Activated CD4-positive, alpha-beta T cell treated with anti-CD3 and anti-CD28 coated beads, Interleukin-2, amount 50 U/mL, for 16 hours (primary cell): ENCODE data around the gene PKMYT1.
A peak's percentile ranks its signal among the peaks of the same experiment; 100 is the strongest.

Source experiments
- DNase-seq: peaks from one replicate; pipeline ENCODE4 v3.0.0-alpha.2; 2020

The PKMYT1 gene

GRCh38 chr16:2971985-2972784 is 8.1 kb downstream of the PKMYT1 start:
- no peak for DNase-seq

DNA sequence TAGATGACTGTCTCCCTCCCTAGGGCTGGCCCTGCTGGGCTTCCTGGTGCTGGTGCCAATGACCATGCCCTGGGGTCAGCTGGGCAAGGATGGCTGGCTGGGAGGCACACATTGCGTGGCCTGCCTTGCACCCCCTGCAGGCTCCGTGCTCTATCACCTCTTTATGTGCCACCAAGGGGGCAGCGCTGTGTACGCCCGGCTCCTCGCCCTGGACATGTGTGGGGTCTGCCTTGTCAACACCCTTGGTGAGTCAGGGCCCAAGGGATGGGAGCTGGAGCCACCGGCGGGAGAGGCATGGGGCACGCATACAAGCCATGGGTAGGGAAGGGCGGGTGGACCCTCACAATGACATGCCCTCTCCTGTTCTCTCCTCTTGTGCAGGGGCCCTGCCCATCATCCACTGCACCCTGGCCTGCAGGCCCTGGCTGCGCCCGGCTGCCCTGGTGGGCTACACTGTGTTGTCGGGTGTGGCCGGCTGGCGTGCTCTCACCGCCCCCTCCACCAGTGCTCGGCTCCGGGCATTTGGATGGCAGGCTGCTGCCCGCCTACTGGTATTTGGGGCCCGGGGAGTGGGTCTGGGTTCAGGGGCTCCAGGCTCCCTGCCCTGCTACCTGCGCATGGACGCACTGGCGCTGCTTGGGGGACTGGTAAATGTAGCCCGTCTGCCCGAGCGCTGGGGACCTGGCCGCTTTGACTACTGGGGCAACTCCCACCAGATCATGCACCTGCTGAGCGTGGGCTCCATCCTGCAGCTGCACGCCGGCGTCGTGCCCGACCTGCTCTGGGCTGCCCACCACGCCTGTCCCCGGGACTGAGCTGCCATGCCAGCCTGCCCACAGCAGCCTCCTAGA is 8.9 kb downstream of the PKMYT1 start:
- no peak for DNase-seq

- no peak for DNase-seq
Measured at GRCh38 chr16:2970563-2970962, 9.7 kb downstream of the PKMYT1 start.

DNA sequence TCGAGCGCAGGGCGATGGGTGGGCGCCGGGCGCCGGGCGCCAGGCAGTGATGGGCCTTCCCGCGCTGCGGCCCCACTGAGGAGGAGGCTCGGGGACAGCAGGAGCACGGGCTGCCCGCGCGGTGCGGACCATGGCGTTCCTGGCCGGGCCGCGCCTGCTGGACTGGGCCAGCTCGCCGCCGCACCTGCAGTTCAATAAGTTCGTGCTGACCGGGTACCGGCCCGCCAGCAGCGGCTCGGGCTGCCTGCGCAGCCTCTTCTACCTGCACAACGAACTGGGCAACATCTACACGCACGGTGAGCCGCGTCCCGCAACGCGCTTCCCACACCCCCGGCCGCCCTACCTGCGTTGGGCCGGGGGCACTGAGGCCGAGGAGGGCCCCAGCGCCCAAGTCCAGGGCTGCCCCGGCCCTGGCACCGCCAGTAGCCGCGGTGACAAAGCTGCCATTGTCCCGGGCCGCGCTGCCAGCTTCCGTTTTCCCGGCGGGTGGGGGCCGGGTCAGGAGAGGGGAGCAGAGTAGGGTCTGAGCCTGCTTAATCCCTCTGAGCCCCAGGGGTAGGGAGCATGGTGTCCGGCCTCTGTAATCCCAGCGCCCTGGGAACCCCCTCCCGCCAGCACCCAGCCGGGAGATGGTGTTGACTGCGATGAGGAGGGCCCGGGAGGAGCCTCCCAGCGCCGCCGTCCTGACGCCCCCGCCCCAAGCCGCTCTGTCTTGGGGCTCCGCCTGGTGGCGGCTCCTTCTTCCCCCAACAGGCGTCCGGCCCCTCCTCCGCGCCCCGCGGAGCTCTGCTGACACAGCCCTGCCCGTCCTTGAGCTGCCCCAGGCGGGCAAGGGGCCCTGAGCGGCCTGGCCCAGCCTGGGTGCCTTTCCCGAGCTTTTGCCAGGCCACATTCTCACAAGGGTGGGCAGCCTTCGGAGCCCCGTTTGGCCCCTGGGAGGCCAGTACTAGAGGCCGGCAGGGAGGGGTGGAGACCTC is 10.4 kb downstream of the PKMYT1 start:
- DNase-seq: peak; percentile 89

DNA sequence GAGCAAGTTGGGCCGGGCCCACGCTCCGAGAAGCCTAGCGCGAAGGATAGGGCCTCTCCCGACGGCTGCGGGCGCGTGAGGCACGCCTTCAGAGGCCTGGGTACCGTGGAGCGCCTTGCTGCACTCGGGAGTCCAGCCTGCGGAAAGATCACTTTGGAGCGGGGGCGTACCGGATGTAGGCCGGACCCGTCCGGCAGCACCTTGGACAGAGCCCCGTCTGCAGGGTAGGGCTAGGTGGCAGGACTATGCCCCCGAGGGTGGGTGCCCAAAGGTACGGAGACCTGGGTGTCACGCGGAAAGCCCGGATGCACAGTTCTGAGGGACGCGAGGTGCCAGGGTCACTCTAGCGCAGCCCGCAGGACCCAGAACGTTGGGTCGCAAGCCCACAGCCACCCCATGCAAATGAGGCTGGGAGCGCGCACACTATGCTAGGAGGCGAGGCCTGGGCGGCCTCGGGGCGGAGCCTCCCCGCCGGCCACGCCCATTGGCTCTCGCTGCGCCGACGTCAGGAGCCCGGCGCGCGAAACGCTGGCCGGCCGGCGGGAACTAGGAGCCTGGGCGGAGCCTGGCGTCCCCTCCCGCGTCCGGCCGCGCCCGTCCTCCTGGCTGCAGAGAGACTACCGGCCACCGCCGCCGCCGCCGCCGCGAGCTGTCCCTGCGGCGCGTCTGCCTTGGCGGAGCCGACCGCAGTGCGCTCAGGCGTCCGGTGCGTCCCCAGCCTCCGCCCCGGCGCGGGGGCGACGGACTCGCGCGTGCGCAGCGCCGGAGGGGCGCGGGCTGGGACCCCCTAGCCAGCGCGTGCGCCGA is 11.3 kb downstream of the PKMYT1 start, which contains the start of gene PAQR4:
Gene PAQR4, plus strand, starts transcription at position 611 of the 807 bp plus-strand sequence. CDS start 327 bp downstream, outside the sequence.
- peak; percentile 90 for DNase-seq

GRCh38 chr16:2968368-2968737 is 11.9 kb downstream of the PKMYT1 start:
- no peak for DNase-seq

GRCh38 chr16:2967721-2968161 is 12.5 kb downstream of the PKMYT1 start:
- no peak for DNase-seq

DNA sequence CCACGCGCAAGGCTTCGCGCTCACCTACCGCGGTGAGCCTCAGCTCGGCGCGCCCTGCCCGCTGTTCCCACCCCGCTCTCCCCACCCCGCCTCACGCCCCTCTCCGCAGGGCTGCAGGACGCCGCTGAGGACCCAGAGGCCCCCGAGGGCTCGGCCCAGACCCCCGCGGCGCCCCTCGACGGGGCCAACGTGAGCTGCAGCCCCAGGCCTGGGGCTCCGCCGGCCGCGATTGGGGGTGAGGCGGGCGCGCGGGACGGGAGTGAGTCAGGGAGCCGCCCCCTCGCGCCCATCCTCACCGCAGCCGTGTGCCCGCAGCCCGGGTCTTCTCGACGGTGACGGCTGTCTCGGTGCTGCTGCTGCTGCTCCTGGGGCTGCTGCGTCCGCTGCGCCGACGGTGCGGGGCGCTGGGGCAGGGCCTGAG is 13.0 kb downstream of the PKMYT1 start:
- no peak for DNase-seq

DNA sequence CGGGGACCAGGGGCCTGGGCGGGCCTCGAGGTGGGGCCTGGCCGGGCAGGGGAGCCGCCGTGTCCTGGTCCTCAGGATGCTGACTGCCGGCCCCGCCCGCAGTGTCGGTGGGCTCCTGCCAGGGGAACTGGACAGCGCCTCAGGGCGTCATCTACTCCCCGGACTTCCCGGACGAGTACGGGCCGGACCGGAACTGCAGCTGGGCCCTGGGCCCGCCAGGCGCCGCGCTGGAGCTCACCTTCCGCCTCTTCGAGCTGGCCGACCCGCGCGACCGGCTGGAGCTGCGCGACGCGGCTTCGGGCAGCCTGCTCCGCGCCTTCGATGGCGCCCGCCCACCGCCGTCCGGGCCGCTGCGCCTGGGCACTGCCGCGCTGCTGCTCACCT is 13.4 kb downstream of the PKMYT1 start:
- DNase-seq: no peak

- no peak for DNase-seq
Measured at GRCh38 chr16:2966043-2966807, 14.0 kb downstream of the PKMYT1 start.

- peak; percentile 75 for DNase-seq
Measured at GRCh38 chr16:2964475-2965336, 15.5 kb downstream of the PKMYT1 start.

DNA sequence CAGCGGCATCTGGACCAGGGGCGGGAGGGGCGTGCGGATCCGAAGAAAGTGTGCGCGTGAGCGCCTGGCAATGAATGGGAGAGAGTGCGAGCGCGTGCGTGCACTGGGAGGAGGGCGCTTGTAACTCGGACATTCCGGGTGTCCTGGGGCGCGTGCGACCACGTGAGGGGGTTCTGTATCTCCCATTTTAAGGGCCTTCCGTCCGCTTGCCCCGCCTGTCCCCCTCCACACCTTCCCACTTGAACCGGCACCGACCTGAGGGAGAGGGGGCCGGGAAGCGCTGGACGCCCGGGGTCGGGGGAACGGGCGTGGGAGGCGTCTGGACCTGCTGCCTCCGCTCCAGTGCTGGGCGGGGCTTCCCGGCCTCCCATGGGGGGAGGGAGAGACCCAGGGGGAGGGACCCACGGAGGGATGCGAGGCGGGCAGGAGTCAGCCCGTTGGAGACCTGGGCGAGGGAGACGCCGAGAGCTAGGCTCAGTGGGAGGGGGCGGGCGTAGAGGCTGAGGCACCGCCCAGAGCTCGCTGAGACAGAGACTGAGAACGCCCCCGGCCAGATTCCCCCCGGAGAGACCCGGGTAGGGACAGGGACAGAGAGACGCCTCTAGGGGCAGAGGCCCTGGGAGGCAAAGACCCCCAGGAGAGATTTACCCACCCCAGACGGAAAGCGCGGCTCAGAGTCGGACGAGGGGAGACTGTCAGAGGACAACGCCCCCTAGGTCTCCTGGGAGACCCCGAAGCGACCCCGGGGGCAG is 16.3 kb downstream of the PKMYT1 start, which contains the start of gene KREMEN2:
Gene KREMEN2, plus strand, starts transcription at position 553 of the 752 bp plus-strand sequence. CDS start 246 bp downstream, outside the sequence.
- DNase-seq: no peak

DNA sequence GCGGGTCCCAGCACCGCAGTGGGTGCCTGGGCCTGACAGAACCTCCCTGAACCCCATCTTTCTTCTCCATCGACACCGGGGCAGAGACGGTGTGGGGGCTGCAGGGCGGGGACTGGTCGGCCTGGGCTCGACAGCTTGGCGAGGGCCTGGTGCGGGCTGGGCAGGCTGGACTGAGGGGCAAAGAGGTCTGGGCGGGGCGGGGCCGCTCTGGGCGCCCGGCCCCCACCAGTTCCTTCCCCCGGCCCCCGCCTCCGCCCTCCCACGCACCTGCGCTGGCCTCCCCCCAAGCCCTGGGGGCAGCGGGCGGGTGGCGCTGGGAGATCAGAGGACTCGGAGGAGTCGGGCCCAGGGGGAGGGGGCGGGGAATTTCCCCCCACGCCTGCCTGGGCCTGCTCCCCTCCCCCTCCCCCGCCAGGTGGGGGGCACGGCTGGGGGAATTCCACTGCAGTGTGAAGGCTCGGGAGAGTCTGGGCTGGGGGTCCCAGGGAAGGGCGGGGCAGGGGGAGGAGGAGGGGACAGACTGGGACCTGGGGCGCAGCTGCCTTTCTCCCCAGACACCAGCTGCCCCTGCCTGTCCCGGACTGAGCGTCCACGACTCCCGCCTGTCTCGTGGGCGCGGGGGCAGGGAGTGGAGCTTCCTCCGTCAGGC is 17.0 kb downstream of the PKMYT1 start:
- no peak for DNase-seq

DNA sequence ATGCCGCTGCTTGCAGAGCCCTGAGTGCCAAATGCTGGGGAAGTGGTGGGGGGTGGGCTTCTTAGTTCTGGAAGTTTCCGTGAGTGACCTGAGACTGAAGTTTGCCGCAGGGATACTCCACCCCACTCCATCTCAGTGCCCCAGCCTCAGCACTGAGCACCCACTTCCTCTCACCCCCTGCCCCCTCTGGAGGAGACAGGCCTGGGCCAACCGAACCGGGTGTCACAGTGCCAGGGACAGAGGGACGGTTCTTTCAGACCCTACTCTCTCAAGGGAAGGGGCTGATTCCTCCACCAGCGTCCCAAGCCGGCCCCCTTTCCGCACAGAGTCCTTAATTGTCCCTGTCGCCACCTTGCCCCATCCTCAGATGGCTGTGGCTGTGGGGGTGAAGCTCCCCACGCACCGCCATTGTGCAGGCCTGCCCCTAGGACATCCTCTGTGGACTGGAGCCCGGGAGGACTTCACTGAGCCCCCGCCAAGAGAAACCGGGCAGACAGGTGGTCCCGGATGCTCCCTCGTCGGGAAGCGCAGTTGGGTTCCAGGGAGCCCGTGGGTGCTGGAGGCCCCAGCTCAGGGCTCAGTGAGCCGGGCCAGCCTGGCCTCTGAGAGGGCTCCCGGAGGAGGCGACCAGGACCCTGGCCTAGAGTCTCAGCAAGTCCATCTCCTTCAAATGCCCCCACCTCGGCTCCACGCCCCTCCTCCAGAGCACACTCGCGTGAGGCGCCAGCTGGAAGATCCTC is 17.7 kb downstream of the PKMYT1 start:
- no peak for DNase-seq

DNA sequence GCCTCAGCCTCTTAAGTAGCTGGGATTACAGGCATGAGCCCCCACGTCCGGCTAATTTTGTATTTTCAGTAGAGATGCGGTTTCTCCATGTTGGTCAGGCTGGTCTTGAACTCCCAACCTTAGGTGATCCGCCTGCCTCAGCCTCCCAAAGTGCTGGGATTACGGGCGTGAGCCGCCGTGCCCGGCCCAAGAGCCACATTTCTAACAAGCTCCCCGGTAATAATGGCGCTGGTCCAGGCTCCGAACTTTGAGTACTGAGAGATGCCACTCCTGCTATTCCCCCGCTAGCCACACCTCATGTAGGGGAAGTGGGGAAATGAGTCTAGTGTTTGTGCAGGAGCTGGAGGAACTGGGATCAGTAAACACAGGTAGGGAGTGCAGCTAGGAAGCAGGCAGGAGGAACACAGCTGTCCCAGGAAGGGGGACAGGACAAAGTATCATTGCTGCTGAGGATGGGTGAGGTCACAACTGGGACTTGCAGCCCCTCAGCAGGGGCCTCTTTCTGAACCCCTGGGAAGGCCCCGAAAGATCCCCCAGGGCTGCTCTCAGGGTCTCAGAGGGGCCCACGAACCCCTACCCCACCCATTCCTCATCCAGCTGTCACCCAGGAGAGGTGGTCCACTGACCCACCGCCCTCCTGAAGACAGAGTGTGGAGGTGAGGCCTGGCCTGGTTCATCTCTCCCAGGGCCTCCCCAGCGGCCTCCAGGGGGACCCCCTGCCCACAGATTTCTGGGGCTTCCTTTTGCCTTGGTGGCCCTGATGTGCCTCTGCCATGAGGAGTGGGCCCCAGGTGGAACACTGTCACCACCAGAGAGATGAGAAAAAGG is 19.8 kb downstream of the PKMYT1 start:
- DNase-seq: no peak

DNA sequence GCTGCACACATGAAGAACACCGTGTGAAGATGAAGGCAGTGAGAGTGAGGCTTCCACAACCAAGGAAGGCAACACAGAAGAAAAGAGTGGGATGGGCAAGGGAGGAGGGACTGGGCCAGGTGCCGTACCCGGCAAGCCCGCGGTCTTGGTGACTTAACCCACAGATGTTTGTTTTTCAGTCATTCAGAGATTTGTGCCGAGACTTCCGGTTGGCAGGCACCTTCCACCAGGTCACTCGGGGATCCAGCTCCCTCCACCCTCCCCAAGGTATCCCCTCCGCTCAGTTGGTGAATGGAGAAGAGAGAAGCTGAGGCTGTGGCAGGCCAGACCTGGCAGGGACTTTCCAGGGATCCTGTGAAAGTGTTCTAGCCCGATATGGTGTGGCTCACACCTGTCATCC is 21.0 kb downstream of the PKMYT1 start:
- DNase-seq: no peak

DNA sequence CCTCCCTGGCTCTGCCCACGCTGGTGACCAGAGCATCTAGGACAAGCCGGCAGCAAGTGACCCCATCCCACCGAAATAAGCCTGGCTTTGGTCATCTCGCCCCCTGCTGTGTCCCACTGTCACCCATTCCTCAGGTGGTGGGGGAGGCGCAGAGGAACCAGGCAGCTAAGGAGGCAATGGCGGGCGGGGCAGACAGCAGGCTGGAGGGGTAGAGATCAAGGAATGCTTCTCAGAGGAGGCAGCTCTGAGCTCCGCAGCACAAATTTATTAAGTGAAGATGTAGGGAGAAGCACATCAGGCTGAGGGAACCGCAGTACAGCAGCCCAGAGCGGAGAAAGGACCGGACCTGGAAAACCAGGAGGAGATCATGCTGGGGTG is 23.7 kb downstream of the PKMYT1 start:
- no peak for DNase-seq
